D721Med (cell line): ENCODE results near the gene KMT2D.

Experiments used
- DNase-seq: peaks from one replicate; pipeline ENCODE4 v3.0.0; 2011; ENCODE audit warnings: low spot score; ENCODE audit not compliant: insufficient read length
- FAIRE-seq: peaks from 2 replicates; lab custom pipeline; 2011; peaks lifted over from hg19 to GRCh38; lab: Jason Lieb, UNC
- CTCF ChIP-seq: IDR thresholded peaks from 2 replicates; pipeline ENCODE4 v1.5.1; 2012; ENCODE audit warnings: mild to moderate bottlenecking, control low read depth; ENCODE audit not compliant: insufficient read depth; ENCODE audit errors: missing control alignments

Gene KMT2D

GRCh38 chr12:49038291-49038955 lies 22.2 kb downstream of the KMT2D start:
- no peak for FAIRE-seq
- DNase-seq, result no peak
- no peak for TF ChIP-seq CTCF

- no peak for FAIRE-seq
- no peak for TF ChIP-seq CTCF
- DNase-seq, result no peak
These were observed 22.7 kb downstream of the KMT2D start for GRCh38 chr12:49037947-49038237.

GRCh38 chr12:49037111-49037946 lies 23.3 kb downstream of the KMT2D start:
- FAIRE-seq, result no peak

GRCh38 chr12:49036029-49036428 lies 24.6 kb downstream of the KMT2D start:
- FAIRE-seq (no peak), DNase-seq (no peak)
- TF ChIP-seq CTCF, result no peak

More at GRCh38 chr12:49037111-49037946, 23.3 kb downstream of the KMT2D start:
- TF ChIP-seq CTCF, result no peak
- no peak for DNase-seq

- DNase-seq (no peak), FAIRE-seq (no peak)
- TF ChIP-seq CTCF, result no peak
These were observed 26.3 kb downstream of the KMT2D start for GRCh38 chr12:49034286-49034622.

- DNase-seq (no peak), FAIRE-seq (no peak)
- no peak for TF ChIP-seq CTCF
These were observed 26.8 kb downstream of the KMT2D start for GRCh38 chr12:49033611-49034285.
